Measurements from ENCODE around the gene TMEM115.

Gene TMEM115, protein sequence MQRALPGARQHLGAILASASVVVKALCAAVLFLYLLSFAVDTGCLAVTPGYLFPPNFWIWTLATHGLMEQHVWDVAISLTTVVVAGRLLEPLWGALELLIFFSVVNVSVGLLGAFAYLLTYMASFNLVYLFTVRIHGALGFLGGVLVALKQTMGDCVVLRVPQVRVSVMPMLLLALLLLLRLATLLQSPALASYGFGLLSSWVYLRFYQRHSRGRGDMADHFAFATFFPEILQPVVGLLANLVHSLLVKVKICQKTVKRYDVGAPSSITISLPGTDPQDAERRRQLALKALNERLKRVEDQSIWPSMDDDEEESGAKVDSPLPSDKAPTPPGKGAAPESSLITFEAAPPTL

DNA sequence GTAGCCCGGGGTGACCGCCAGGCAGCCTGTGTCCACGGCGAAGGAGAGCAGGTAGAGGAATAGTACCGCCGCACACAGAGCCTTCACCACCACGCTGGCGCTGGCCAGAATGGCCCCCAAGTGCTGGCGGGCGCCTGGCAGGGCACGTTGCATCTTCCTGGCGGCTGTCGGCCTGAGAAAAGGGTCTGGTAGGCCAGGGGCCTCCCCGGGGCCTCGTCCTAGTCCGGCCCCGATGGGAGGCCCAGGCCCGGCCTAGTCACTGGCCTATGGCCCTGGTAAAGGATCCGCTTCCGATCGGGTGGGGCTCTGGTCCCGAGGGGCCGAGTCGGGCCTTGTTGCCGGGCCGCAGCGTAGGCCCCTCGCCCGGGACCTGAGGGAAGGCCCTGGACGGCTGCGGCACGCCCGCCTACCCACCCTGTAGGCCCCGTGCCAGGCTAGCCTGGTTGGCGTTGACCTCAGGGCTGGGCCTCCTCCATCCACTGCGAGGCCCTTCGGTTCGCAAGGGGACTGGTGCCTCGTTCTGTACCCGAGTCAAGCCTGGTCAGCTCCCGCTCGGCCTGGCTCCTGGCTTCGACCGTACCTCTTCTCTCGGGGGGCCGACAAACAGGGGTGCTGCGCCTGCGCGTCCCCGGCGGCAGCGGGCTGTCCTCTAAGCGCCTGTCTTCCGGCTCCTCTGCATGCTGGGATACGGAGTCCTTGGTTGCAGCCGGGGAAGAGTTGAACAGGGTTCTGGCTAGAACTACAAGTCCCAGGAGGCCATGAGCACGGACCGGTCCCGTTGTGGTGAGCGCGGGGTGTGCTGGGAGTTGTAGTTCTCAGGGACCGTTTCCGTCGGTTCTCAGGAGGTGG is at the start of gene TMEM115:
TMEM115 (minus strand) TSS at position 611 of the 849 bp plus-strand sequence; CDS start at position 153, 458 bp downstream.
- DNase-seq: peak; percentile 99

GRCh38 chr3:50408443-50408944 is 49.2 kb upstream of the TMEM115 start:
- DNase-seq: no peak

DNA sequence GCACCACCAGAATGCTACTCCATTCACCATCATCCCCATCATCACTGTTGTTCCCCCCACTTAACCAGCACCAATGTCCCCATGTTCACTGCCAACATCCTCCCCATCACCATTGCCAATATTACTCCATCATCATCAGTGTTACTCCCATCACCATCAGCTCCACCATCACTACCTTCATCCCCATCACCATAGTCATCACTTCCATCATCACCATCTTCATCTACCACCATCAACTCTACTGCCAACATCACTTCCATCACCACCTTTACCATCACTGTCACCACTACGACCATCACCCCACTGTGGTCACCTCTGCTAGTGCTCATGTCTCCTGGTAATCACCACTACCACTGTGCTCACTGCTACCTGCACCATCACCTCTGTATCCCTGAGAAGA is 47.2 kb upstream of the TMEM115 start:
- DNase-seq: no peak

- DNase-seq: peak; percentile 24
Observed at GRCh38 chr3:50405249-50405648, 45.9 kb upstream of the TMEM115 start.

DNA sequence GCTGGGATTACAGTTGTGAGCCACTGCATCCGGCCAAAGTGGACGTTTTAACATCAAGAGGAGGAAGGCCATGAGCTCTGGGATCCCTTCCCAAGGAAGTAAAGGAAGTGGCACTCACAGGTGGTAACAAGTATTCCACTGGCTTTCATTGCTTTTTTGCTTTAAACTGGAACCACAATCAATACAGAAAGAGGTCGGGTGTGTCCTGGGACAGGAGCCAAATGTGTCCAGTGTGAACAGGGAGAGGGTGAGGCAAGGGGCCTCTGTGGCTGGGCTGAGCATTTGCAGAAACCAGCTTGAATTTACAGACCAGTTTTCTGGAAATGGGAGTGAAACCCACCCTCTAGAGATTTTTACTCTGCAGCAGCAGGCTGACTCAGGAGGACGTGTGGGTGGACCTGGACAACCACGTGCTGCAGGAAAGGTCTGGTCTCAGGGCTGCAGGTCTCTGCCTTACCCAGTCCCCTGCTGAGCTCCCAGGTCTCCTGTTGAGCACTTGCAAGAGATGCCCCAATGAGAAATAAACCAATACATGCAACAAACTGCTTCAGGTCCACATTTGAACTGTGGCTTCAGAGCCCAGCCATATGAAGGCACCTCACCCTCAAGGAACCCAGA is 42.8 kb upstream of the TMEM115 start:
- no peak for DNase-seq

DNA sequence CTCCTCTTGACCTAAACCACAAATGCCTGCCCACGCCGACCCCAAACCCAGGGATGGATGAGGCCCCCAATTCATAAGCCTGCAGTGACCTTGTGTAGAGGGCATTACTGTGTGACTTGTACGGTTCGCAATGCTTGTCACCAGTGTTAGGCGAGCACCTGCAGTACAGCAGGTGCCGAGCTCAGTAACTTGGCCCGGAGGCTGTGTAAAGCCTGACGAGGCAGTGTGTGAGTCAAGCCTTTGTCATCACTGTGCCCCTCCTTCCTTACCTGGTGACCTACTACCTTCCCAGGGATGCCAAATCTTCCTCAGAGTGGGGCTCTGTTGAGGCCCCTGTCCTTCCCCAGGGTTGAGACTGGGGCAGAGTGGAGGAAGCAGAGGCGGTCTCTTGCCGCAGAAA is 37.2 kb upstream of the TMEM115 start:
- DNase-seq: no peak

- no peak for DNase-seq
Observed at GRCh38 chr3:50395070-50395860, 35.9 kb upstream of the TMEM115 start.

- no peak for DNase-seq
Observed at GRCh38 chr3:50393061-50393460, 33.7 kb upstream of the TMEM115 start.

DNA sequence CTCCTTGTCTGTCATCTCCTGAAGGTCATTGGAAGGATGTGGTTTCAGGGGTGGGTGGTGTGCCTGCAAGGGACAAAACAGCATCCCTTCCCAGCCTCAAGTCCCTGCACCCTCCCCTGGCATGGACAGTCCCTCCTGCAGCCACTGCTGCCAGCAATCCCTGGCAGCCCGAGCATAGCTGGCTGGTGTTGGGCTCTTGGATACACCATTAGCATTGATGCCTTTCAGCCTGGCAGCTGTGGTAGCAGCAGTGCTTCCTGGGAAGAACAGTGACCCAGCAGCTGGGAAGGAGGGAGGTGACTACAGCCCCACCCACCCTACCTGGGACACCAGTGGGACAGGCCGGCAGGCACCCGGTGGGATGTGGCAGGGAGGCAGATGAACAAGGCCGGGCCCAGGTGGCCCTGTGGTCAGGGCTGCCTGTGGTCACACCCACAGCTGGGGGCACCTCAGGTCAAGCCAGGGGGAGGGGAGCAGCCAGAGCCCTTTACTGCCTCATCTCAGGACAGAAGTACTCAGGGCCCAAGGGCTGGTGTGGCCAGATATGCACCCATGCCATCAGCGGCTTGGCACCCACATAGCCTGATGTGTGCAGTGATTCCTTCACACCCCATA is 32.9 kb upstream of the TMEM115 start:
- DNase-seq: no peak

- no peak for DNase-seq
Observed at GRCh38 chr3:50390508-50391224, 31.3 kb upstream of the TMEM115 start.

DNA sequence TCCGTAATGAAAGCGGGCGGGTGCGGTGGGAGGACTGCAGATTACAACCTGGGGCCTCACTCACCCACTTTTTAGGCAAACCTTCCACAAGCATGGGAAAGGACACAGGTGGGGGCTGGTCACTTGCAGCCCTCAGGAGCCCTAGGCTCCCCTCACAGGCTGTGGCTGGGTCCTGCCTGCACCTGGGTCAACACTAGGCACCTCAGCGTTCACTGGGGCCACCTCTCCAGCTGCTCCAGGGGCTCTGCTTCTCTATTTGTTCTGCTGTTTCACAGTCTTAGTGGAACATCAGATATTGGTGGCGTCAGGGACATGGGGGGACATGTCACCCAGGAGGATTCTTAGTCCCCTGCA is 30.1 kb upstream of the TMEM115 start:
- DNase-seq: no peak

DNA sequence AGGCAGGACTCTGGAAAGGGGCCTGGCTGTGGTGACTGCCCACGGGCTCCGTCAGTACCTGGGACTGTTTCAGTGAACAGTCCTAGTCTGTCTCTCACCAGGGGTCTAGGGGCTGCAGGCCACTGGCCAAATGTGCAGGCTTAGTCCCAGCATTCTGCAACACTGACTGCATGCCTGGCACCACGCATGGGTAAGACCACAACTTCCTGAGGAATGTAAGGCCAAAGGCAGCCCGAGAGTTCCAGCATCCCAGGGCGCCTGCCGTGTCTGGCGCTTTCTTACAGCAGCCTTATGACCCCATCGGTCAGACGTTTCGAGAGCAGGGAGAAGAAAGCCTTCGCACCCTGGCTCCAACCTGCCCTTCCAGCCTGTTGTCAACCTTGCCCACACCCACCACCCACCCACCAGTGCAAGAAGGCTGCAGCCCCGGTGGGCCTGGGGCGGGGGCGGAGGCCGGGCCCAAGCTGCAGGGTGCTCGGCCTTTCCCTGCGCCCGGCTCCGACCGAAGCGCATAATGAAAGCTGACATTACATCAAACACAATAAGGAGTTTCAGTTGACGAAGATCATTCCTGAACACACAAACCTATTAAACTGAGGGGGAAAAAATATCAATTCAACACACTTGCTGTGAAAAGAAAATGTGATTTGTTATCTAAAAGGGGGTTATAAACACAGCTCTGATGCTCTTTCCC is 29.5 kb upstream of the TMEM115 start:
- DNase-seq: no peak

- no peak for DNase-seq
Observed at GRCh38 chr3:50388016-50388719, 28.8 kb upstream of the TMEM115 start.

DNA sequence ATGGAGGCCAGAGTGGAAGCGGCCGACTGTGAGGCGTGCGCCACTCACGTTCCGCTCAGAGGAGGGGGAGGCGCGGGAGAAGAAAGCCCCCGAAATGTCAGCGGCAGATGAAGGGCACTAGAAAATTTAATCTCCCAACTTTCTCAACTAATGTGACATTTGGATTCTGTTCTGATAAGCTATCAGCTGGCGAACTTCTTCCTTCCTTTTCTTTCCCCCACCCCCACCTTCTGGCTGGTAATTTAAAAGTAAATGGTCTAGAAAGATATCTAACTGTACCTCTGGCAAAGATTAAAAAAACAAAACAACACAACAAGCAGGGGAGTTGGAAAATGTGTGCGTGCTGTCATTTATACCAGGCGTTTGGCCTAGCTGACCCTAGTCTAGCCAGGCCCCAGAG is 26.4 kb upstream of the TMEM115 start:
- no peak for DNase-seq

DNA sequence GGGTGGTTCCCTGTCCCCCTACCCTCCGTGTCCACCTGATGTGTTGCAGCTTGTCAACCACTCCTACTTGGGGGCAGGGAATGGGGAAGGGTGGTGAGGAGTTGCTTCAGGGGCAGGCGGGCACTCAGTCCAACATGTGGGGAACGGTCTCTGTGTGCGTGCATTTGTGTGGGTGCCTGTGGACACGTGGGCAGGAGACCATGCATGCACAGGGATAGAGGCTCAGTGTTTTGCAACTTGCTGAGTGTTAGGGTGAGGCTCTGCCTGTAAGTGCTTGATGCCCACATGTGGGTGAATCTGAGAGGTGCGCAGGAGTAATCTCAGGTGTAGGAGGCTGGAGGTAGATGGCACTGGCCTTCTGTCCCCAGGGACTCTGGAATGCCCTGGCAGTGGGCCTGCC is 24.4 kb upstream of the TMEM115 start:
- DNase-seq: no peak

GRCh38 chr3:50382722-50383121 is 23.4 kb upstream of the TMEM115 start:
- no peak for DNase-seq

DNA sequence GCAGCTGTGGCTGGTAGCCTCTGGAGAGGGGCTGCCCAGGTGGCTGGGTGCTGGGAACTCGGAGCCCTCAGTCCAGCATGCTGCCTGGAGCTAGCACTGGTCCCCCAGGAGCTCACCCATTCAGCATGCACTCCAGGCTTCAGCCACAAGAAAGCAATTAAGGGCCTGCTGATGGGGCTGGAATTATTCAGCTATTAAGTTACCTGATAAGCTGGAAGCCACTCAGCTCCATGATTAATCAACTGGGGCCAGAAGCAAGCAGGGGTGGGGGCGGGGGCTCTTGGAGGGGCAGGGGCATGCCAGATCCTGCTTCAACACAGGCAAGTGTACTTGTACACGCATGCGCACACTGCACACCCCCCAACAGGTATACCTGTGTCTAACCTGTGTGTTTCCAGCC is 22.1 kb upstream of the TMEM115 start:
- no peak for DNase-seq

DNA sequence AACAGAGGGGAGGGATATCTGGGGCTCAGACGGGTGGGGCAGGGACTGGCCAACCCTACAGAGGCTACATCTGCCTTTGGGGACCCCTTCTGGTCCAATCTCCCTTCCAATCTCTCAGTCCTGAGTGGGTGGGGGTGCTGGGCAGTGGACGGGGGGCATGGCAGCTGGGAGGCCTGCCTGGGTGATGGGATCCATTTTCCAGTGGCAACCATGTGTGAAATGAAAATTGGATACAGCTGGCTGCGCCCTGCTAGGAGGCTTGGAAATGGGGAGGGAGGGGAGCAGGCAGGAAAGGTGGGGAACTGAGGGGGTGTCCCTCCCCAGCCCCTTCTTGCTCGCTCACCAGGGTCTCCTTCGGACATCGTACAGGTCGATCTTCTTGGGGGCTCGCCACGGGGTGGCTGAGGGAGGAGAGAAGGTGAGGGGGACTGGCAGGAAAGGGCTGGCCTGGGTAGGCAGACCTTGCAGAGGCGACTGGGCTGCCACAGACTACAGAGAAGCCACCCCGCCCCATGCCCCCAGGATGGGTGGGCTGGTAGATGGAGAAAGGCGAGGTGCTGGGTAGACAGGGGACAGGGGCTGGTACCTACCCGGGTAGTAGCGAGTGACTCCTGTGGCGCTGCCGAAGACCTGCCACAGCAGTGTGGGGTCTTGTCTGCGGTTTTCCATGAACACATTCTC is 21.2 kb upstream of the TMEM115 start:
- DNase-seq: no peak

GRCh38 chr3:50378757-50379156 is 19.4 kb upstream of the TMEM115 start:
- no peak for DNase-seq

GRCh38 chr3:50378024-50378423 is 18.7 kb upstream of the TMEM115 start:
- DNase-seq: no peak
